CD4-positive, alpha-beta T cell treated with Interleukin-12 subunit alpha and Interleukin-12 subunit beta, for 1 hour (primary cell): ENCODE measurements around the gene SLC47A1.

ENCODE experiments used
- DNase-seq: peaks from one replicate; pipeline ENCODE4 v3.0.0-alpha.2; 2020

SLC47A1 gene

GRCh38 chr17:19614900-19615299 is 81.2 kb downstream of the SLC47A1 start:
- DNase-seq: no peak

- DNase-seq: no peak
Observed at GRCh38 chr17:19618015-19618414, 84.4 kb downstream of the SLC47A1 start.

GRCh38 chr17:19619705-19620325 is 86.2 kb downstream of the SLC47A1 start:
- DNase-seq: no peak

GRCh38 chr17:19621697-19622096 is 88.0 kb downstream of the SLC47A1 start:
- no peak for DNase-seq

GRCh38 chr17:19626079-19626478 is 92.4 kb downstream of the SLC47A1 start:
- DNase-seq: no peak
